GM21825 (cell line): Measurements from ENCODE around the gene LMBR1.
"Not testable (repeated sequence)": the region's sequence is repeated elsewhere in the genome, so short reads cannot be mapped to it uniquely, and the experiment has no call there.

Experiments used
- ATAC-seq: cut with Tn5 transposase; IDR thresholded peaks from one replicate; pipeline ENCODE4 v1.9.1; 2021; ENCODE audit warnings: mild to moderate bottlenecking, moderate library complexity; ENCODE audit not compliant: unreplicated experiment

The LMBR1 gene

DNA sequence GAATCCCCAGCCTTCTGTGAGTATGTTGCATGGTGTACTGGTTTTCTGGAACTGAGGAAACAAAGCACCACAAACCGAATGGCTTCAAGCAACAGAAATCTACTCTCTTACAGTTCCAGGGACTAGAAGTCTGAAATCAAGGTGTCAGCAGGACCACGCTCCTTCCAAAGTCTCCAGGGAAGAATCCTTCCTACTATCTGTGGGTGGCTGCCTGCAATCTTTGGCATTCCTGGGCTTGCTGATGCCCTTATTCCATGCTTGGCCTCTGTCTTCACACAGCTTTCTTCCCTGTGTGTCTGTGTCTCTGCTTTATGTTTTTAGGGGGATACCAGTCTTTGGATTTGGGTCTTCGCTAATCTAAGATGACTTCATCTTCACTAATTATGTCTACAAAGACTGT, 81.3 kb downstream of the LMBR1 start:
- no peak for ATAC-seq

DNA sequence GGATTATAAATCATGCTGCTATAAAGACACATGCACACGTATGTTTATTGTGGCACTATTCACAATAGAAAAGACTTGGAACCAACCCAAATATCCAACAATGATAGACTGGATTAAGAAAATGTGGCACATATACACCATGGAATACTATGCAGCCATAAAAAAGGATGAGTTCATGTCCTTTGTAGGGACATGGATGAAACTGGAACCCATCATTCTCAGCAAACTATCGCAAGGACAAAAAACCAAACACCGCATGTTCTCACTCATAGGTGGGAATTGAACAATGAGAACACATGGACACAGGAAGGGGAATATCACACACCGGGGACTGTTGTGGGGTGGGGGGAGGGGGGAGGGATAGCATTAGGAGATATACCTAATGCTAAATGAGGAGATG, 89.3 kb downstream of the LMBR1 start:
- ATAC-seq: not testable (repeated sequence)

DNA sequence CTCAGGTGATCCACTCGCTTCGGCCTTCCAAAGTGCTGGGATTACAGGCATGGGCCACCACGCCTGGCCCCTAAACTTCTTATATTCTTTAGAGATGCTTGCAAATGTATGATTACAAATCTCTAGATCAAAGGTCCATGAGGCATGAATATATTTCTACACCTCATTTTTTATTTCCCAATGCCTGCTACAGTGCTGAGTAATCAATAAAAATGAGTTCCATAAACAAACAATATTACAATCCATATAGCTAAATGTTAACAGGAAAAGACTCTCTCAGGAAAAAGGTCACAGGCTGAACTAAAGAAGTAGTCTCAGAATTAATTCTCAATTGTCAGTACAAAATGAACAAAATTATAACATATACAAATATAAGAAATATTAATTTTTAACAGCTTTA, 90.8 kb downstream of the LMBR1 start:
- ATAC-seq: no peak

DNA sequence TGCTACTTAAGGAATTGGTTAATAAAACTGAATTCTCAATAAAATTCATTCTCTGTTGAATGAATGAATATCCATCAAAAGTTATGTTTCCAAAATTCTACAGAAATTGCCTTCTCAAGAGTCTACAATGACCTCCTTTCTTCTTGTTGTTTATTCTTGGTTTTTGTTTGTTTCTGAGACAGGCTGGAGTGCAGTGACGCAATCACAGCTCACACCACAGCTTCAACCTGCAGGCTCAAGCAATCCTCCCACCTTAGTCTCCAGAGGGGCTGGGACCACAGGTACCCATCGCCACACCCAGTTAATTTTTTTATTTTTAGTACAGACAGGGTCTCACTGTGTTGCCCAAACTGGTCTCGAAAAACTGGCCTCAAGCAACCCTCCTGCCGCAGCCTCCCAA, 97.6 kb downstream of the LMBR1 start:
- ATAC-seq: no peak

DNA sequence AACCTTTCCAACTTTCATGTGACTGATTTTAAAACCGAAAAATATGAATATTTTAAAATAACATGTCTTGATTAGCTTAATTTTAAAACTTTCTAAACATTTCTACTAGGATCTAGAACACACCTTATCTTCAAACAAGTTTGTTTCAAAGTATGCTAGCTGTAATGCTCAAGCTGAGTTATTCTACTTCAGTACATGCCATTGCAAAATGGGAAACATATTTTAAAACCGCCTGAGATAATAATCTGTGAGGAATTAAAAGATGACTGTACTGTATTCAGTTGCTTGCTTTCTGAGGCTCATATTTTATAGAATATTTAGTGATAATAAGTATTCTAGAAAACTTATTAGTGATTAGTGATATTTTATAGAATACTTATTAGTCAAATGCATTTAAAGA, 99.6 kb downstream of the LMBR1 start:
- no peak for ATAC-seq

DNA sequence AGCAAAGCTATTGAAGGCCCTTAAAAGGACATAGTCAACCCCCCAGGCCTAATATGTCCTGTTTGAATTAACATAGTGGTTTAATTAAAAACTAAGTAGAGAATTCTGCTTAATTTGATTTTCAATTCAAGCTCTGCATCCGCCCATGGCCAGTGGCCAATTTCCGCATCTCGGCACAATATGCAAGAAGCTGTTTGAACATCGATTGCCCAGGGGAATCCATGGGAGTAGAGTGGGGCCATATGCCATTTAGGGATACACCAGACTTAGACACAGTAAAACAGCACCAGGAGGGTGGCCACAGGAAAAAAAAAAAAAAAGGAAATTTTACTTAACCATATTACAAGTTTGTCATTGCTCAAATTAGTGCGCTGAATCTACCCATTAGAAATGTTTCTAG, 100.4 kb downstream of the LMBR1 start:
- no peak for ATAC-seq

DNA sequence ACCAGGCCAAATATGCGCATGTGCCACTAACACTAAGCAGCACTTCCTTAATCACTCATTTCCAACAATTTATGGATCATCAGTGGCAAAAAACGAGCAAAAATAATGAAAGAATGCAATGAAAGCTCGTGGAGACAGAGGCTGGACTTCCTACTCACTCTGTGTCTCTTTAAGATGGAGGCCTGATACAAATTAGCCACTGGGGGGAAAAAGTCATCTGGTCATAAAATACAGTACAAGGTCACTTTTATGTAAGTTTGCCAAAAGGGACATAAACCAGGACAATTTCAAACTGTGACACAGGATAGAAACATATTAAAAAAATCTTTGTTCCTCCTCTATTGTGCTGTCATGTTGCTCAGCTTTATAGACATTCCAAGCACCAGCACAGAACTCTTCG, 101.7 kb downstream of the LMBR1 start:
- no peak for ATAC-seq

DNA sequence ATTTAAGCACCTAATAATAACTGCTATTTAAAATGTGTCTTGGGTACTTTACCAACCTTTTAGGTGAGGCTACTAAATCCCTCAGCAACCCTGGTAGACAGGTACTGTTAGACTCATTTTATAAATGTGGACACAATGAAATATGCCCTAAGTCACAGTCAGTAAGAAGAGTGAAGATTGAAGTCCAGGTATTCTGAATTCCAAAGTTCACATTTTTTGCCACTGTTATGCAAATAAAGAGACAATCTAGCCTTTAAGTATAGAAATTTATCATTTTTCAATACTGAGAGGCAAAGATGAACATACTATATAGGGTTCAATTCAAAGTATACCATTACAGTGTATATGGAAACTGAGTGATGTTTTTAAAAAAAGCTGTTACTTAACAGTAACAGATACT, 102.7 kb downstream of the LMBR1 start:
- ATAC-seq: no peak

DNA sequence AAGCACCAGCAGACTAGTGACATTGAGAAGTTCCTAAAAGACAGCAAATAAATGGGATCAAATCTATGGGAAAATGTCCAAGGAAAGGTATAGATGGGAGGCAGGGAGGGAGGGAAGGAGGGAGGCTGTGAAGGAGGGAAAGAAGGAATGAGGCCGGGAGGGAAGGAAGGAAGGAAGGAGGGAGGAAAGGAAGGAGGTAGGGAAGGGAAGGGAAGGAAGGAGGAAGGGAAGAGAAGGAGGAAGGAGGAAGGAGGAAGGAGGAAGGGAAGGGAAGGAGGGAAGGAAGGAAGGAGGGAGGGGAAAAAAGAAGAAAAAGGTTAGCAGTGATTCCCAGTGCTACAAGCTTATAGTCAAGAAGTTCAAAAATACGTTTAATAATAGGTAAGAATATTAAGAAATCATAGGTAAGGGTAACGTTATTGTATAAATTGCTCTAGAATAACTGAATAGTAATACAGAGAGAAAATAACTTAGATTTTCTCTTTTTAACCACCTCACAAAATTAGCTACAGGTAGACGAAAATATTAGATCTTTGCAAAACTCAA, 106.9 kb downstream of the LMBR1 start:
- ATAC-seq: no peak

DNA sequence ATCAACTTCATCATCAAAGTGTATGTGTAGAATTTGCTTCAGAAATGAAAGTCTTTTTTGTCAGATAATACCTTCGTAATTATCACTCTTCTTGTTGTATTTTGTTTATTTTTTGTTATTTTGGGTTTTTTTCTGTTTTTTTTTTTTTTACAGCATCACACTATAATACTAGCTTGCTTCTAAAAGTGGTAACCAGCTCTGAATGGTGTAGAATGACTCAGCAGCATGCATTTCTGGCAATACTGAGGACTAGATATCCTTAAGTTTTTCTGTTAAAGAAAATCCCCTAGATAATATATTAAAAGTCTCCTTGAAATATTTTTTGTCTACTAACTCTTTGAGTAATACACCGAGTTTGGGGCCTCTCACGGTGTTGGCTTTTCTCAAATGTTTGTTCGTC, 109.1 kb downstream of the LMBR1 start:
- ATAC-seq: no peak

DNA sequence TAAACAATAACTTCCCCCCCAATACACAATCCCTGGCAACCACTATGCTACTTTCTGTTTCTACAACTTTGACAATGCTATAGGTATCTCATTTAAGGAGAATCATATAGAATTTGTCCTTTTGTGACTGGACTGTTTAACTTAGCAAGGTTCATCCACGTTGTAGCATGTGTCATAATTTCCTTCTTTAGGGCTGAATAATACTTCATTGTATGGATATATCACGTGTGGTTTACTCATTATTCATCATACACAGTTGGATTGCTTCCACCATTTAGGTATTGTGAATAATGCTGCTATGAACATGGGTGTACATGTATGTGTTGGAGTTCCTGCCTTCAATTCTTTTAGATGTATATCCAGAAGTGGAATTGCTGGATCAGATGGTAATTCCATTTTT, 111.0 kb downstream of the LMBR1 start:
- no peak for ATAC-seq

DNA sequence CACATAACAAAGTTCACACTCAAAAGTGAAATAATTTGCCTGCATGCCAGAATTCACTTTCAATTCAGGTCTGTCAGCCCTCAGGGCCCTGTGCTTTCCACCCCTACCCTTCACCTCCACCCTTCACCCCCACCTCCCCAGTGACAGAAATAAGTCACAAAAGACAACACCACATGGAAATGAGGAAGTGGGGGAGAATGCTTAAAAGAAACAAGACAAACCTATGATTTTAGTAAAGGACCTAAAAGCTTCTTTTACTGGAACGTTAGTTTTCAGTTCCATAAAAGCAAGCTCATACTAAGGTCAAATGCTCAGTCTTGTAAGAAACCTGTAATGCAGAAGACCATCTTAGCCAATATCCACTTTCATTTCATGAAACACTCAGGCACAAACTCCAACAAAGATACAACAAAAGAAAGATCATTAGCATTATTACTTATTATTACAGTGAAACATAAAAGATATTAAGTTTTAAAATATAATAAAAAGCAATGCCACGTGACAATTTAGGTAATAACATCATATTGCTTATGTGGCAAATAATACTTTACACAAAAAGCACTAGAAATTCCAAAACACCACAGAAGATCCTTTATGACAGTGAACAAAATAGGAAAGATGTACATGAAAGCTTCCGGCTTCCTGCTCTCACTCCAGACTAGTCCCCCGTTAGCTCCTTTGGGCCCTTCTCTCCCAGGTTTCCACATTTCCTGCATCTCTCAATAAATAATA, 112.1 kb downstream of the LMBR1 start:
- ATAC-seq: peak; percentile 90

DNA sequence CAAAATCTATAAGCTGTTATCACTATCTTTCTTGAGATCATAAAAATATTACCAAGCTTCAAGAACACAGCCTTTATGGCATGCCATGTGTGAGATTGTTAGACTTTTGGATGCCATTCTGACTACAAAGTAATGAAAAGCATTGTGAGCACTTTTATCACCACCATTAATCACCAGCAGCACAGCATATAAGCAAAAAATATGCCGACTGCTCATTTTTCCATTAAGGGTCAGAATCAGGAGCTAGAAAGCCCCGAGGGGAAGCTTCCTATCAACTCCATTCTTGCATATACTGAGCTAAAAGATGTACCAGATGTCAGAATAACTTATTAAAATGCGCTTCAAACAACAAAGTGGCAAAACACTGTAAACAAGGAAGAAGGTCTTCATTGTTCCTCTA, 114.3 kb downstream of the LMBR1 start:
- no peak for ATAC-seq

DNA sequence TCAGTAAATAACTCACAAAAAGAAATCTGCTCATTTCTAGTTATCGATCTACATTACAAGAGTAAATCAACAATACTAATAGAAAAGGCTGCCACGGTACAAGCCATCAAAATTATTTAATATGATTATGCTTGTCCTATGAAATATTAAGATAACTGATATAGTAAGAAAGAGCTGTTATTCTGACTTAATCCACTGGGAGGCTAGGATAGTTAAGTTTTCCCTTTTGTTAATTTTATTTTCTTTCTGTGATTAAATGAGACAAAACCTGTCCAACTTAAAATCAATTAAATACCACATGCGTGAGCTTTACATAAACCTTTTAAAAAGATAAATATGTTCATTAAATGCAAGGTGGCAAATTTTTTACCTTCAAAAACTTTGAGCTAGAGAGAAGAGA, 114.8 kb downstream of the LMBR1 start:
- ATAC-seq: no peak

DNA sequence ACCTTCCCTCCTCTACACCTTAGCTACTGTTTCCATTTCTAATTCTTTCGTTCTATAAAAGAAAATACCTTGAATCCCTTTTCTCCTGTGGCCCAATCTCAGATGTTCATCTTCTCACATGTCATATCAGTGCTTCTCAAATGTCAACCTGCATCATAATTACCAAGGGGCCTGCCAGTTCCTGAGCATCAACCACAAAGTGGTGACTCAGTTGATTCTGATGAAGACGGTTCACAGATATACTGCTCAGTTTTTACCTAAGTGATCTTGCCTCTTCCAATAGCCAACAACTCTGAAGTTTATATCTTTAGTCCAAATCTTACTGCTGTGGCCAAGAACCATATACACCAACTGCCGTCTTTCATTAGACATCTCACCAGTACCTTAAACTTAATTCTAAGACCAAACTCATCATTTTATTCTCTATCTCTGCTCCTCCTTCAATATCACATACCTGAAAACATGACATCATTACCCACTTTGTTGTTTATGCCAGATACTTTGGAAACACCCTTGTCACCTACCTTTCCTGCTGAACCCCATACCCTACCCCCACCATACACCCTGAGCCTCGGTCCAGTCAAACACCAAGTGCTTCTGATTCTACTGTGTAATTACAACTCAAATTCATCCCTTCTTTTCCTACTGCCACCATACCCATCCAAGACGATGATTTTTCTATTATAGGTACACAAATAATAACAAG, 115.5 kb downstream of the LMBR1 start:
- no peak for ATAC-seq

DNA sequence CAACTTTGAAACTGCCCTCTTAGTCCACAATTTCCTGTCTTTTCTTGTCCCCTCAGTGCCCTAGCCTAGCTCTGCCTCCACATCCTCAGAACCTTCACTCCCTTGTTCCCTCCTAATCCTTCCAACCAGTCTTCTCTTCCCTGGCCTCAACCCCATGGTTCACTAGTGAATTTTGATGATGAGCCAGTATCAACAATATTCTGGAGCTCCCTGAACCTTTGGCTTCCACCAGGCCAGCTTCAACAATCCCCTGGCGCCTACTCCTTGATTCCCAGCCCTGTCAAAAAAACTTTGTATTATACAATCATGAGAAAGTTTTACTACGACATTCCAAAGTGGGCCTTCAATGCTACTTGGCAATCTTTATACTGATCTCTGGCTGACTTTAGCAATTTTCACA, 116.5 kb downstream of the LMBR1 start:
- ATAC-seq: no peak

DNA sequence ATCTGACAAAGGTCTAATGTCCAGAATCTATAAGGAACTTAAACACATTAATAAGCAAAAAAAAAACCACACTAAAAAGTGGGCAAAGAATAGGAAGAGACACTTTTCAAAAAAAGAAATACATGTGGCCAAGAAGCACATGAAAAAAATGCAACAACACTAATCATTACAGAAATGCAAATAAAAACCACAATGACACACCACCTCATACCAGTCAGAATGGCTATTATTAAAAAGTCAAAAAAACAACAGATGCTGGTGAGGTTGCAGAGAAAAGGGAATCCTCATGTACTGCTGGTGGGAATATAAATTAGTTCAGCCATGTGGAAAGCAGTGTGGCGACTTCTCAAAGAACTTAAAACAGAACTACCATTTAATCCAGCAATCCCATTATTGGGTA, 119.0 kb downstream of the LMBR1 start:
- no peak for ATAC-seq

DNA sequence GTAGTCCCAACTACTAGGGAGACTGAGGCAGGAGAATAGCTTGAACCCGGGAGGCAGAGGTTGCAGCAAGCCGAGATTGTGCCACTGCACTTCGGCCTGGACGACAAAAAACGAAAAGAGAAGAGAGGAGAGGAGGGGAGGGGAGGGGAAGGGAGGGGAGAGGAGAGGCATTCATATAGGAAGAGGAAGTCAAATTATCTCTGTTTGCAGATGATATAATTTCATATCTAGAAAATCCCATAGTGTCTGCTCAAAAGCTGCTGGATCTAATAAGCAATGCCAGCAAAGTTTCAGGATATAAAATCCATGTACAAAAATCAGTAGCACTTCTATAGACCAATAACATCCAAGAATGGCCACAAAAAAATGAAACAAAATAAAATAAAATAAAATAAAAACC, 120.3 kb downstream of the LMBR1 start:
- no peak for ATAC-seq

DNA sequence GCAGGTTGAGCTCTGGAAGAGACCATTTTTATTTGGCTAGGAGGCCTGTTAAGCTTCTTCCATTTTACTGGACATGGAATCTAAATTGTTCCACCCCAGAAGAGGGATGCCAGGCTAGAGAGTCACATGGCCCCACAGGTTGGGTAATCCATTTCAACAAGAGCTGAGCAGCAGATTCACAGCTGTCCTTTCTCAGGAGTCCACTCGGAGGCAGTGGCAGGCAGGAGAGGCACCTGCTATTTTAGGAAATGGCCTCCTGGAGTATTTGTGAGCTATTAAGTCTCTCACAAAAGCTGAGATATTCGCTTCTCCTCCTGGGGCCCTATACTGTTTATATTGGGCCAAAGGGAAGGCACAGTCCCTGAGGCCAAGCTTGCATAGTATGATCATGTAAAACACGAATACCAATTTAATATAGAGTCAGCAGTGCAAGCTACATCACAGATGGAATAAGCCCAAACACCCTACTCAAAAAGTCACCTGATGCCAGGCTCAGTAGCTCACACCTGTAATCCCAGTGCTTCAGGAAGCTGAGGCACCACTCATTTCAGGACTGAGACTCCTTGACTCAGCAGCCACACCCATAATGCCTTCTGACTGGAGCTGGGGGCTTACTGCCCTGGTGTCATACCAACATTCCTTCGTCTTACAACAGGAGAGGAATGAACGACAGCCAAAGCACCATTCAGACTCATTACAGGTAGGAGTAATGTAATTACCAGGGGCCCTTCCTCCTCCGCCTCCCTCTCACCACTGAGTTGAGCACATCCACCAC, 124.1 kb downstream of the LMBR1 start:
- peak; percentile 59 for ATAC-seq

DNA sequence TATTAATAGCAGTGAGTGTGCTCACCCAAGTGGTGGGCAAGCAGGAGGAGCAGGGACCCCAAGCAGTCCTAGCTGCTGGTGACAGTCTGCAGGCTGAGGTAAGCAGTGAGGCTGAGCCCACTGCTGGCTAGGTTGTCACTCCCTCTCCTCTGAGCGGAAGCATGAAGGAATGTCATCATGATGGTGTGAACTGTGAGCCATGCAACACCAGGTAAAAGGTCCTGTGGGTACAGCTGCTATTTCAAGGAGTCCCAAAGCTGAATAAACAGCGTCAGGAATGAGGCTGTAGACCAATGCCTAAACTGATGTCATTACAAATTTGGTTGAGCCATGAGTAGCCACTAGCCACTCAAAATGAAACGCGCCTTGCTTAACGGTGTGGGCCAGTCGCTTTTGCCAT, 126.3 kb downstream of the LMBR1 start:
- no peak for ATAC-seq

DNA sequence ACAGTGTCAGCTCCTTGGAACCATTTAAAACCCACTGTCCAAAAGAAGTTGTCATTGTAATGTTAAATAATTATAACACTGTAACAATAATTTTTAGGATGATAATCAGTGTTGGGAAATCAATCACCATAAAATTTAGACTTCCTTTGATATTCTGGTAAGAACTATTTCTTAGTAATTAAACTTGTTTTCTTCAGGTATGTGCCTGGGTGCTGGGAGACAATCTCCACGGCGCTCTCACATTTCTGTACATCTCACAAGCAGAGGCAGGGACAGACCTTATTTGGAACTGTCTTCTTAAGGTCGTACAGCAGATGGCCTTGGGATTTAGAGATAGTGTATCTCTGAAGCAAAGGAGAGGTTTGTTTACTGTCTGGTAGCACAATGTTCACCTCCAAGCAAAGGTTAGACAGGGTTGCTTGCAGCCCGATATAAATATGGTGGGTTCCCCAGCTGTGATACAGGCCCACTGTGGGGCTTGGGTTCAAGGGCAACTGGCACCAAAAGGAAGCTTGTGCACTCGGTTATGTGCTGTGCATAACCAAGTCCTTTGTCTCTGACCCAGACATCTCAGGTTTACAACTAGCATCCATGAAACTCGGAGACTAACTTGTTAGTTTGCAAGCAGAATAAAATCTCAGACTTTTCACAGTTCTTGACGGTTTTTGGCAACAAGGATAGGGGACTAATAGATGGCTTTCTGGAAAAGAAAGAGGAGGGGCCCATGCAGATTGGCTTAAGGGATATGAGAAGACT, 126.9 kb downstream of the LMBR1 start:
- no peak for ATAC-seq
